Measurements from ENCODE around the gene STK11IP. TPM values are rescaled to one million over a fixed set of nuclear protein-coding genes. Genes with fewer than 3 reads are reported as not detected.

Gene STK11IP
- total and polyA plus RNA-seq, 2 of the 13 experiments (the other 11 are each of a cell fraction or from before 2014, with no cell fraction given): 12.8 to 24.0 TPM

DNA sequence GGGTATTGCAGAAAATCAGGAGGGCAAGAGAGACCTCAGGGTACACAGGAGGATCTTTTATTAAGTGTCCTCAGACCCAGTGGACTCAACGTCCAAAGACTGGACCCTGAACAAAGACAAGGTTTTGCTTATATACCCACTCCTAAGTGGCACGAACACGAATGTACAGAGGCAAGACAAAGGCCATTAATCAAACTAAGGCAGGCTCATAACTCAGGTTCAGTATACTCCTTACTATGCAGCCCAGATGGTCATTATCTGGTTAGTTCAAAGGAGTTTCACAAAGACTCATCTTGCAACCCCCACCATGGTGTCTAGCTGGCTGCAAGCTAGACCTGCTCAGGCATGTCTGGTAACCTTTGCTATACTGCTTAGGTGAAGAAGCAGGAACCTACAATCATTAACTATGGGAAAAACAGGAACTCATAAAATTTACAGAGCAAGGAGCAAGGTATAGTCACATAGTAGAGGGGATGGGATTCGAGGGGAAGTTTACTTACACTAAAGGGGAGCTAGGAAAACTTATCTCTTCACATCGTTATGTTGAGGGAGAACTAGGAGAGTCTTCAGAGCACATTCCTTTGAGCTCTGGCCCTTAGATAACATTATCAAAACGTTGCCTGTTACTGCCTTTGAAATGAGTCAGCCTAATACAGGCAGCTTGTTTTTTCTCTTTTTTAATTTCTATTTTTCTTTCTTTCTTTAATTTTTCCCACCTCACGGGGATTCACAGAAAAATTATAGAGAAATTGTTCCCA lies 63.7 kb downstream of the STK11IP start:
- H3K27me3 ChIP-seq (ENCODE audit: control insufficient read depth in 1 of 2, insufficient read depth in 2 of 2, low read length in 2 of 2): peaks cover 4% of the 10 kb centered on the region in 2 experiments; a peak in 3 of 5 replicates
- POLR2A ChIA-PET: no interaction called here
- peak overlapping the region; percentile 14 for H3K4me2 ChIP-seq (ENCODE audit: low read depth, low read length)
- no peak overlapping the region for H3K9ac ChIP-seq (ENCODE audit: insufficient read depth, low read depth, low read length)
- BruUV-seq (replicated peaks): no TSS peak
- H3K79me2 ChIP-seq (ENCODE audit: insufficient read depth, low read length): no peaks in the 10 kb centered on the region
- in situ Hi-C loops (cut with HindIII; ENCODE audit: extremely low pct_ligation_motif_present, low pct_unique_long_range_greater_than_20kb): no loop called here
- peak; percentile 24 for DNase-seq (ENCODE audit: low spot score)
- CTCF ChIA-PET (ENCODE audit: low intra/inter-chr PET ratio, low total read pairs): no interaction called here
- 0% methylated on average over 7 of the region's 7 CpGs for WGBS (ENCODE audit: low lambda C conversion rate)
- no peak overlapping the region for H3K4me3 ChIP-seq (replicated peaks in 1 of 3; ENCODE audit: insufficient read depth in 1 of 3, low read depth in 2 of 3, low read length in 3 of 3)
- no peaks in the 10 kb centered on the region for H3K36me3 ChIP-seq (replicated peaks in 1 of 2; ENCODE audit: control insufficient read depth in 1 of 2, insufficient read depth in 2 of 2, low read length in 2 of 2)
- no peak overlapping the region for H2AFZ ChIP-seq (ENCODE audit: low read length)
- H3K27ac ChIP-seq (ENCODE audit: extremely low read length, insufficient read depth, low read length): no peak overlapping the region
- intact Hi-C loops (cut with micrococcal nuclease; ENCODE audit: unreplicated experiment): no loop called here
- peak; percentile 62 for ATAC-seq
- peak; percentile 30 for FAIRE-seq
- H3K4me1 ChIP-seq (ENCODE audit: insufficient read depth, low read length): peaks cover 16% of the 10 kb centered on the region
- TF ChIP-seq ZNF776 (CRISPR knock-in tag; IDR thresholded peaks at IDR 0.05) (no peak), NFE2L1 (CRISPR knock-in tag; IDR thresholded peaks at IDR 0.05; ENCODE audit: borderline replicate concordance) (no peak), SETDB1 (CRISPR knock-in tag; IDR thresholded peaks at IDR 0.05; ENCODE audit: borderline replicate concordance) (peak; percentile 95; the same call in 1 of the 2 replicates), ZNF207 (IDR thresholded peaks at IDR 0.05; ENCODE audit: borderline replicate concordance) (no peak), CHD4 (IDR thresholded peaks at IDR 0.05; ENCODE audit: borderline replicate concordance, low read length) (no peak), TARDBP (CRISPR knock-in tag; IDR thresholded peaks at IDR 0.05) (no peak)
- TF ChIP-seq, protein P1, sequence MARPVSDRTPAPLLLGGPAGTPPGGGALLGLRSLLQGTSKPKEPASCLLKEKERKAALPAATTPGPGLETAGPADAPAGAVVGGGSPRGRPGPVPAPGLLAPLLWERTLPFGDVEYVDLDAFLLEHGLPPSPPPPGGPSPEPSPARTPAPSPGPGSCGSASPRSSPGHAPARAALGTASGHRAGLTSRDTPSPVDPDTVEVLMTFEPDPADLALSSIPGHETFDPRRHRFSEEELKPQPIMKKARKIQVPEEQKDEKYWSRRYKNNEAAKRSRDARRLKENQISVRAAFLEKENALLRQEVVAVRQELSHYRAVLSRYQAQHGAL (CRISPR knock-in tag; IDR thresholded peaks at IDR 0.05; ENCODE audit: not compliant biosample characterization): no peak
- H4K20me1 ChIP-seq (ENCODE audit: insufficient read depth, low read length): no peaks in the 10 kb centered on the region
- peaks cover 24% of the 10 kb centered on the region for H3K9me3 ChIP-seq (ENCODE audit: low read length)

All from HepG2 (cell line).